Measurements from ENCODE around the gene PTEN.
A peak's percentile ranks its signal among the peaks of the same experiment; 100 is the strongest.

PTEN gene

GRCh38 chr10:87836098-87836497, 27.3 kb upstream of the PTEN start:
- Histone ChIP-seq H3K9ac (ENCODE audit: low read length) (no peak overlapping the region), H2AK5ac (ENCODE audit: low read length) (no peak overlapping the region), H3K79me1 (ENCODE audit: low read length) (no peaks in the 10 kb centered on the region), H3K36me3 (ENCODE audit: control insufficient read depth, insufficient read depth, low read length) (no peaks in the 10 kb centered on the region), H2BK5ac (ENCODE audit: low read length) (no peak overlapping the region), H3K23ac (ENCODE audit: low read length) (no peak overlapping the region), H4K5ac (ENCODE audit: low read length) (no peak overlapping the region), H3K4me1 (ENCODE audit: control insufficient read depth, low read depth, low read length) (no peaks in the 10 kb centered on the region), H3K79me2 (ENCODE audit: control insufficient read depth, insufficient read depth, low read length) (no peaks in the 10 kb centered on the region), H3K4ac (ENCODE audit: low read depth, low read length) (no peak overlapping the region), H3K56ac (ENCODE audit: low read length) (no peak overlapping the region), H3K4me3 (ENCODE audit: low read length) (no peak overlapping the region), H2BK15ac (replicated peaks; ENCODE audit: low read depth) (no peak overlapping the region), H3K18ac (ENCODE audit: low read length) (no peak overlapping the region), H3K4me2 (ENCODE audit: low read length) (no peak overlapping the region), H3K27me3 (ENCODE audit: insufficient read depth, low read length, poor library complexity) (no peaks in the 10 kb centered on the region), H3K27ac (ENCODE audit: low read depth, low read length) (no peak overlapping the region), H2BK120ac (ENCODE audit: low read depth, low read length) (no peak overlapping the region), H4K8ac (ENCODE audit: low read depth, low read length) (no peak overlapping the region)
- WGBS (ENCODE audit: extremely low coverage, insufficient coverage, low lambda C conversion rate): no CpG with 5 or more reads among the region's 4 CpGs
- DNase-seq: no peak

GRCh38 chr10:87837445-87837844, 26.0 kb upstream of the PTEN start:
- Histone ChIP-seq H3K4me2 (ENCODE audit: low read length) (no peak overlapping the region), H3K4ac (ENCODE audit: low read depth, low read length) (no peak overlapping the region), H3K9ac (ENCODE audit: low read length) (no peak overlapping the region), H3K18ac (ENCODE audit: low read length) (no peak overlapping the region), H4K5ac (ENCODE audit: low read length) (no peak overlapping the region), H2BK15ac (replicated peaks; ENCODE audit: low read depth) (no peak overlapping the region), H2BK120ac (ENCODE audit: low read depth, low read length) (no peak overlapping the region), H3K23ac (ENCODE audit: low read length) (no peak overlapping the region), H3K27me3 (ENCODE audit: insufficient read depth, low read length, poor library complexity) (no peaks in the 10 kb centered on the region), H2BK5ac (ENCODE audit: low read length) (no peak overlapping the region), H3K27ac (ENCODE audit: low read depth, low read length) (no peak overlapping the region), H4K8ac (ENCODE audit: low read depth, low read length) (no peak overlapping the region), H2AK5ac (ENCODE audit: low read length) (no peak overlapping the region), H3K79me2 (ENCODE audit: control insufficient read depth, insufficient read depth, low read length) (no peaks in the 10 kb centered on the region), H3K36me3 (ENCODE audit: control insufficient read depth, insufficient read depth, low read length) (no peaks in the 10 kb centered on the region), H3K79me1 (ENCODE audit: low read length) (no peaks in the 10 kb centered on the region), H3K4me3 (ENCODE audit: low read length) (no peak overlapping the region), H3K56ac (ENCODE audit: low read length) (no peak overlapping the region), H3K4me1 (ENCODE audit: control insufficient read depth, low read depth, low read length) (no peaks in the 10 kb centered on the region)
- DNase-seq: no peak

GRCh38 chr10:87838650-87839049, 24.8 kb upstream of the PTEN start:
- no peak overlapping the region for H3K27ac ChIP-seq (ENCODE audit: low read depth, low read length)
- H4K8ac ChIP-seq (ENCODE audit: low read depth, low read length): no peak overlapping the region
- no peak overlapping the region for H2BK15ac ChIP-seq (replicated peaks; ENCODE audit: low read depth)
- no peak for DNase-seq
- H3K79me2 ChIP-seq (ENCODE audit: control insufficient read depth, insufficient read depth, low read length): no peaks in the 10 kb centered on the region
- no peaks in the 10 kb centered on the region for H3K4me1 ChIP-seq (ENCODE audit: control insufficient read depth, low read depth, low read length)
- H3K4me3 ChIP-seq (ENCODE audit: low read length): no peak overlapping the region
- H2BK120ac ChIP-seq (ENCODE audit: low read depth, low read length): no peak overlapping the region
- no peaks in the 10 kb centered on the region for H3K79me1 ChIP-seq (ENCODE audit: low read length)
- H2BK5ac ChIP-seq (ENCODE audit: low read length): no peak overlapping the region
- H3K23ac ChIP-seq (ENCODE audit: low read length): no peak overlapping the region
- no CpG with 5 or more reads among the region's 2 CpGs for WGBS (ENCODE audit: extremely low coverage, insufficient coverage, low lambda C conversion rate)
- H3K18ac ChIP-seq (ENCODE audit: low read length): no peak overlapping the region
- H3K4me2 ChIP-seq (ENCODE audit: low read length): no peak overlapping the region
- H2AK5ac ChIP-seq (ENCODE audit: low read length): no peak overlapping the region
- H3K36me3 ChIP-seq (ENCODE audit: control insufficient read depth, insufficient read depth, low read length): no peaks in the 10 kb centered on the region
- no peak overlapping the region for H3K4ac ChIP-seq (ENCODE audit: low read depth, low read length)
- no peak overlapping the region for H4K5ac ChIP-seq (ENCODE audit: low read length)
- no peaks in the 10 kb centered on the region for H3K27me3 ChIP-seq (ENCODE audit: insufficient read depth, low read length, poor library complexity)
- no peak overlapping the region for H3K9ac ChIP-seq (ENCODE audit: low read length)
- no peak overlapping the region for H3K56ac ChIP-seq (ENCODE audit: low read length)

- Histone ChIP-seq H3K4me1 (ENCODE audit: control insufficient read depth, low read depth, low read length) (no peaks in the 10 kb centered on the region), H3K4me3 (ENCODE audit: low read length) (no peak overlapping the region), H3K23ac (ENCODE audit: low read length) (no peak overlapping the region), H4K5ac (ENCODE audit: low read length) (no peak overlapping the region), H3K27ac (ENCODE audit: low read depth, low read length) (no peak overlapping the region), H2BK15ac (replicated peaks; ENCODE audit: low read depth) (no peak overlapping the region), H3K56ac (ENCODE audit: low read length) (no peak overlapping the region), H4K8ac (ENCODE audit: low read depth, low read length) (no peak overlapping the region), H3K79me2 (ENCODE audit: control insufficient read depth, insufficient read depth, low read length) (no peaks in the 10 kb centered on the region), H3K36me3 (ENCODE audit: control insufficient read depth, insufficient read depth, low read length) (no peaks in the 10 kb centered on the region), H2BK120ac (ENCODE audit: low read depth, low read length) (no peak overlapping the region), H2BK5ac (ENCODE audit: low read length) (no peak overlapping the region), H3K27me3 (ENCODE audit: insufficient read depth, low read length, poor library complexity) (no peaks in the 10 kb centered on the region), H3K4me2 (ENCODE audit: low read length) (no peak overlapping the region), H2AK5ac (ENCODE audit: low read length) (no peak overlapping the region), H3K4ac (ENCODE audit: low read depth, low read length) (no peak overlapping the region), H3K18ac (ENCODE audit: low read length) (no peak overlapping the region), H3K9ac (ENCODE audit: low read length) (no peak overlapping the region), H3K79me1 (ENCODE audit: low read length) (no peaks in the 10 kb centered on the region)
- no peak for DNase-seq
- WGBS (ENCODE audit: extremely low coverage, insufficient coverage, low lambda C conversion rate): no CpG with 5 or more reads among the region's 3 CpGs
Measured at GRCh38 chr10:87841186-87841585, 22.2 kb upstream of the PTEN start.

GRCh38 chr10:87842220-87842641, 21.2 kb upstream of the PTEN start:
- Histone ChIP-seq H4K8ac (ENCODE audit: low read depth, low read length) (no peak overlapping the region), H2BK5ac (ENCODE audit: low read length) (no peak overlapping the region), H3K18ac (ENCODE audit: low read length) (no peak overlapping the region), H2AK5ac (ENCODE audit: low read length) (no peak overlapping the region), H3K79me1 (ENCODE audit: low read length) (no peaks in the 10 kb centered on the region), H2BK120ac (ENCODE audit: low read depth, low read length) (no peak overlapping the region), H3K27me3 (ENCODE audit: insufficient read depth, low read length, poor library complexity) (no peaks in the 10 kb centered on the region), H4K5ac (ENCODE audit: low read length) (no peak overlapping the region), H3K27ac (ENCODE audit: low read depth, low read length) (no peak overlapping the region), H3K56ac (ENCODE audit: low read length) (no peak overlapping the region), H3K79me2 (ENCODE audit: control insufficient read depth, insufficient read depth, low read length) (no peaks in the 10 kb centered on the region), H3K4me1 (ENCODE audit: control insufficient read depth, low read depth, low read length) (no peaks in the 10 kb centered on the region), H3K4me3 (ENCODE audit: low read length) (no peak overlapping the region), H3K4me2 (ENCODE audit: low read length) (no peak overlapping the region), H2BK15ac (replicated peaks; ENCODE audit: low read depth) (no peak overlapping the region), H3K9ac (ENCODE audit: low read length) (no peak overlapping the region), H3K4ac (ENCODE audit: low read depth, low read length) (no peak overlapping the region), H3K36me3 (ENCODE audit: control insufficient read depth, insufficient read depth, low read length) (no peaks in the 10 kb centered on the region), H3K23ac (ENCODE audit: low read length) (no peak overlapping the region)
- peak; percentile 54 for DNase-seq
- WGBS (ENCODE audit: extremely low coverage, insufficient coverage, low lambda C conversion rate): no CpG with 5 or more reads among the region's 1 CpG

- no peak overlapping the region for H4K8ac ChIP-seq (ENCODE audit: low read depth, low read length)
- H3K27me3 ChIP-seq (ENCODE audit: insufficient read depth, low read length, poor library complexity): no peaks in the 10 kb centered on the region
- no peak overlapping the region for H3K56ac ChIP-seq (ENCODE audit: low read length)
- no peaks in the 10 kb centered on the region for H3K36me3 ChIP-seq (ENCODE audit: control insufficient read depth, insufficient read depth, low read length)
- H3K79me1 ChIP-seq (ENCODE audit: low read length): no peaks in the 10 kb centered on the region
- no peaks in the 10 kb centered on the region for H3K79me2 ChIP-seq (ENCODE audit: control insufficient read depth, insufficient read depth, low read length)
- no peak overlapping the region for H3K23ac ChIP-seq (ENCODE audit: low read length)
- no peak overlapping the region for H3K18ac ChIP-seq (ENCODE audit: low read length)
- no peak overlapping the region for H2AK5ac ChIP-seq (ENCODE audit: low read length)
- no peaks in the 10 kb centered on the region for H3K4me1 ChIP-seq (ENCODE audit: control insufficient read depth, low read depth, low read length)
- no peak overlapping the region for H3K27ac ChIP-seq (ENCODE audit: low read depth, low read length)
- no peak overlapping the region for H2BK120ac ChIP-seq (ENCODE audit: low read depth, low read length)
- no peak overlapping the region for H3K4me2 ChIP-seq (ENCODE audit: low read length)
- H2BK5ac ChIP-seq (ENCODE audit: low read length): no peak overlapping the region
- no peak for DNase-seq
- H2BK15ac ChIP-seq (replicated peaks; ENCODE audit: low read depth): no peak overlapping the region
- H3K9ac ChIP-seq (ENCODE audit: low read length): no peak overlapping the region
- H3K4ac ChIP-seq (ENCODE audit: low read depth, low read length): no peak overlapping the region
- H3K4me3 ChIP-seq (ENCODE audit: low read length): no peak overlapping the region
- H4K5ac ChIP-seq (ENCODE audit: low read length): no peak overlapping the region
Measured at GRCh38 chr10:87842776-87843497, 20.5 kb upstream of the PTEN start.
